Posterior vena cava (tissue), 2 donors: ENCODE measurements around the gene GNB3. TPM values are rescaled to one million over a fixed set of nuclear protein-coding genes. Genes with fewer than 3 reads are reported as not detected.

ENCODE experiments used
- DNase-seq: peaks from one replicate; pipeline ENCODE4 v3.0.0-alpha.2; 2020; ENCODE audit warnings: low spot score
- intact Hi-C, 2 donors: fragments of 100-400 bp; cut with DNase I; formaldehyde crosslinking; loops; one replicate each; pipeline versions ENCODE4 v1.14.1 to v1.14.2; 2022 to 2023
- total RNA-seq, 2 donors: library from RNA; stranded (reverse); fragmentation: NEBNext Ultra II Directional; extraction: Animal tissue kit (Norgen Biotek cat#: 25700); gene quantifications; one replicate each; pipeline ENCODE4 v1.2.1, GENCODE V29; 2021
- donor health status: DM: yes; HTN: yes; CAD: no.
- donor health status: DM: yes; HTN: yes; CAD: no.

The GNB3 gene
- total RNA-seq, 2 donors from 2014 or later: 3.6 to 4.0 TPM

DNA sequence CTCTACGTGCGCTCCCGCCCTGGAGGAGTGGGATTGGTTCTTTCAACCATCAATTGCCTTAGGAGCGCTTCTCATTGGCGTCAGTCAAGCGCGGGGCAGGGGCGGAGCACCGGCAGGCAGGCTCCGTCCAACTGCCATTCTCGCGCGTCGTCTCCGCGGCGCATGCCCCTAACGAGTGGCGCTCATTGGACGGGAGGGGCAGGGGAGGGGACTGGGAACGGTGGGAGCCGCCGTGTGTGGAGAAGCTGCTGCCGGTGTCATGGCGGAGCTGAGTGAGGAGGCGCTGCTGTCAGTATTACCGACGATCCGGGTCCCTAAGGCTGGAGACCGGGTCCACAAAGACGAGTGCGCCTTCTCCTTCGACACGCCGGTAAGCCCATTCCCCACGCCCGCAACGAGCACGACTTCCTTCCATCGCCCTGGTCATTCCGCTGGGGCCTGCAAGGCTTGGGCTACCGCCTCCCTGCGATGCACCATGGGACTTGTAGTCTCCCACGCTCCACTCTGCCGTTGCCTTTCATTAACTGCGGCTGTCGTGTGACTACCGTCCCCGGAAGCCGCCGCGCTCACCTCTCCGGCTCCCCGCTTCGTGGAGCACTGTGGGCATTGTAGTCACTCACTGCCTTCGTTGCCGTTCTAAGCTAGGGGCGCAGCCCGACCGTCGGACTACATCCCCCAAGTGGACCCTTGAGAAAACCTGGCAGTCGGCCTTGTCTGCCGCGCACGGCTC lies 11.4 kb downstream of the GNB3 start, which contains the start of gene USP5:
TSS of gene USP5 (plus strand) at position 230 of the 730 bp plus-strand sequence. CDS start at position 260, 30 bp downstream.
- peak; percentile 100 for DNase-seq
- intact Hi-C loops: no loop called here

- no peak for DNase-seq
- intact Hi-C loops: no loop called here
Measured at GRCh38 chr12:6852651-6853354, 12.1 kb downstream of the GNB3 start.

- no peak for DNase-seq
- intact Hi-C loops: no loop called here
Measured at GRCh38 chr12:6853626-6854025, 12.9 kb downstream of the GNB3 start.

GRCh38 chr12:6854036-6854435 lies 13.3 kb downstream of the GNB3 start:
- intact Hi-C loops: no loop called here
- DNase-seq: no peak

DNA sequence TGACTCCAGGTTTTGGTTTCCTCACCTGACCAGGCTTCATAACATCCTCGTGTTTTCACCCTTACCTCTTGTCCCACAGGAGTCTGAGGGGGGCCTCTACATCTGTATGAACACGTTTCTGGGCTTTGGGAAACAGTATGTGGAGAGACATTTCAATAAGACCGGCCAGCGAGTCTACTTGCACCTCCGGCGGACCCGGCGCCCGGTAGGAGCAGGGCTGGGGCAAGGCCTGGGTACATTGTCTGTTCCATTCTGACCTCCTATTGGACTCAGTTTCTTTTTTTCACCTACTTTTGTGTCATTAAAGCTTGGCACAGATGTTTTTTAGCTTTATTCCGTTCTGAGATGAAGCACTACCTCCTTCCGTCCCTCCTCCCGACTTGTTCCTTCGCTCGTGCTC lies 14.6 kb downstream of the GNB3 start:
- intact Hi-C loops: no loop called here
- no peak for DNase-seq

DNA sequence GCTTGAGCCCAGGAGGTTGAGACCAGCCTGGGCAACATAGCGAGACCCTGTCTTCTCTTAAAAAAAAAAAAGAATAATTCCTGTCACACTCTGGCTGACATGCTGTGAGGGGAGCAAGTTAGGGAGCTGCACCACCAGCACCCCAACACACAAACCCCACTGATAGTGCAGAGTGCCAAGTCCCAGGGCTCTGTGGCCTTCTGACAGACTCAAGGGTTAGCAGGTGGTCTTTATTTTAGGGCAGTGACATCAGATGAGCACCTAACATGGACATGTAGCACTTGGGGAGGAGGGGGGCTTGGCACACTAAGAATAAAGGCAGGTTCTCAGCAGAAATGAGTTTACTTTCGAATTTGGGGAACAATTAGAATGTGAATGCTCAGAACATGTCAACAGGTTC lies 18.1 kb downstream of the GNB3 start:
- intact Hi-C loops: no loop called here
- no peak for DNase-seq

GRCh38 chr12:6860116-6860515 lies 19.4 kb downstream of the GNB3 start:
- intact Hi-C loops: no loop called here
- DNase-seq: no peak

GRCh38 chr12:6860942-6861341 lies 20.2 kb downstream of the GNB3 start:
- intact Hi-C loops: no loop called here
- DNase-seq: peak; percentile 62

- intact Hi-C loops: no loop called here
- peak; percentile 38 for DNase-seq
Measured at GRCh38 chr12:6861391-6861790, 20.7 kb downstream of the GNB3 start.

DNA sequence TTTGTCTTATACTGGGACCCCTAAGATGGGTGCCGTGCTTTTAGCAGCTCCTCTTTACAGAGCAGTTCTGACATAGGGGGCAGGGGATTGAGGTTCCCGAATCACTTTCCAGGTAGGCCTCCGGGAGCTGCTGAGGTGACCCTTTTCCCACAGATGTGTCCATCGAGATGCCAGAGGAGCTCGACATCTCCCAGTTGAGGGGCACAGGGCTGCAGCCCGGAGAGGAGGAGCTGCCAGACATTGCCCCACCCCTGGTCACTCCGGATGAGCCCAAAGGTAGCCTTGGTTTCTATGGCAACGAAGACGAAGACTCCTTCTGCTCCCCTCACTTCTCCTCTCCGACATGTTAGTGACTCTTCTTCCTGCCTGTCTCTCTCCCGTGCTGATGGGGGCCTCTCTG lies 22.3 kb downstream of the GNB3 start:
- peak; percentile 64 for DNase-seq
- intact Hi-C loops: no loop called here

DNA sequence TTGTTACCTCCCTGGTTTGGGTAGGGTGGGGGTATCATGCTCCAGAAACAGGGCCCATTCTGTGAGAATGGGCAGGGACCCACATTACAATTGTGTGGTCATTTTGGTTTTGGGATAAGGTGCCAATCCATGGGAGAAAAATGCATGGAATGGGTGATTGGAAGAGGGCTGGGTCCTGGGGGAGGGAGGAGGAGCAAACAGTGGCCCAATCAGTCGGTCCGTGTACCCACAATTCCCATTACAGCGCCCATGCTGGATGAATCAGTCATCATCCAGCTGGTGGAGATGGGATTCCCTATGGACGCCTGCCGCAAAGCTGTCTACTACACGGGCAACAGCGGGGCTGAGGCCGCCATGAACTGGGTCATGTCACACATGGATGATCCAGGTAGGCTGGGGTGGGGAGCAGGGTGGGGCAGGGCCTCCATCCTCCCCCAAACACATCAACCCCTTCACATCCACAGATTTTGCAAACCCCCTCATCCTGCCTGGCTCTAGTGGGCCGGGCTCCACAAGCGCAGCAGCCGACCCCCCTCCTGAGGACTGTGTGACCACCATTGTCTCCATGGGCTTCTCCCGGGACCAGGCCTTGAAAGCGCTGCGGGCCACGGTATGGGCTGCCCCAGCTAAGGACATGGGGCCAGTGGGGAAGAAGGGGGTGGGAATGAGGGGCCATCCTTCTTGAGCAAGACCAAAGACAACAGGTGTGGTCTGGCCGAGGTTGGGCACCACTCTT lies 23.0 kb downstream of the GNB3 start:
- DNase-seq: peak; percentile 72
- intact Hi-C loops: no loop called here

- intact Hi-C loops: loop anchor here in 1 of 2 donors (5.0 kb wide), 1 partner anchor 62 kb away; the partner anchor contains the start of gene ATN1
Measured at GRCh38 chr12:6865307-6865706, 24.6 kb downstream of the GNB3 start.

DNA sequence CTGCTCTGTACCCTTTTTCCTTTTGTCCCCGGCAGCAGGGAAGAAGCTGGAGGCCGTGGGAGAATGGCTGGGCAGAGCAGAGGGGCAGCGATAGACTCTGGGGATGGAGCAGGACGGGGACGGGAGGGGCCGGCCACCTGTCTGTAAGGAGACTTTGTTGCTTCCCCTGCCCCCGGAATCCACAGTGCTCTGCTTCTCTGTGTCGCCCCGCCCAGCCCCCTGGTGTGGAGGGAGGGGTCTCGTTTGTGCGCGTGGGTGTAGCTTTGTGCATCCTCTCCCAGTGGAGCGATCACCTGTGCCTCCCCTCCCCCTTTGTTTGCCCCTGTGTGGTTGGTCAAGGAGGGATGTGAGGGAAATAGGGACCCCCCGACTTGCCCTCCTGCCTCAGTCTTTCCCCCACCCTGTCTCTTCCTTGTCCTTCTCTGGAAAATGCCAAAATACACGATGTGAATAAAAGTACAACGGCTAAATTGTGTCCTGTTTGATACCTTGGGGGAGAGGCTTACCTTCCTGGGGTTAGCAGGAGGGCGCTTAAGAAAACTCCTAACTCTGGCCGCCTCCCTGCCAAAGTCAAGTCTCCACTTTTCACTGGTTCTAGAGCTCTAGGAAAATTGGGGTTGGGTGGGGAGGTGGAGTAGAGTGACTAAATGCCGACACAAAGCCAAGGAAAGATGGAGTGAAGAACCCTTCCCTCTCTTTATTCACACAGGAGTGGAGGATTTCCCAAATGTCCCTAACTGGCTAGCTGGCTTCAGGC lies 25.6 kb downstream of the GNB3 start:
- intact Hi-C loops: loop anchor here in 1 of 2 donors (5.0 kb wide), 1 partner anchor 61 kb away; the partner anchor contains the start of gene ATN1
- DNase-seq: peak; percentile 80

More at GRCh38 chr12:6865307-6865706, 24.6 kb downstream of the GNB3 start:
- DNase-seq: peak; percentile 47

DNA sequence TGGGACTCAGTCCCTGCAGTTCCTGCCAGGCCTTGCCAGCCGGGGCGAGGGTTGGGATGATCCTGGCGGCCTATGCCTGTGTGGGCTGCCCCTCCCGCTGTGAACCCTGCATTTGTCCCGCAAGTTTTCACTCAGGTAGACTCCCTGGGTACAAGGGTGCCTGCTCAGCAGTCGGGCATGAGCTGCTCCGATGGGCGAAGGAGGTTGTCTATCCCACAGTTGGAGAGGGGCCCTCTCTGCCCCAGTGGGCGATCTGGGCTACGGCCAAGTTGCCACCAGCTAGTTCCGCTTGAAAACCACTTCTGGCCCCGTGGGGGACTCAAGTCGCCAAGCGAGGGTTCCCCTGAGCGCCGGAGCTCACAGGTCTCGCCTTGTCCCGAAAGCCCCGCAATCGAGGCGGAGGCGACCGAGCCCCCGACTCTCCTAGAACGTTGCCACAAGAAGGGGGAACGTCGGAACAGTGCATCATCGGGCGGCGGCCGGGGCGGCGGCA lies 26.2 kb downstream of the GNB3 start:
- no peak for DNase-seq
- intact Hi-C loops: loop anchor here in 1 of 2 donors (5.0 kb wide), 1 partner anchor 60 kb away; the partner anchor contains the start of gene ATN1

DNA sequence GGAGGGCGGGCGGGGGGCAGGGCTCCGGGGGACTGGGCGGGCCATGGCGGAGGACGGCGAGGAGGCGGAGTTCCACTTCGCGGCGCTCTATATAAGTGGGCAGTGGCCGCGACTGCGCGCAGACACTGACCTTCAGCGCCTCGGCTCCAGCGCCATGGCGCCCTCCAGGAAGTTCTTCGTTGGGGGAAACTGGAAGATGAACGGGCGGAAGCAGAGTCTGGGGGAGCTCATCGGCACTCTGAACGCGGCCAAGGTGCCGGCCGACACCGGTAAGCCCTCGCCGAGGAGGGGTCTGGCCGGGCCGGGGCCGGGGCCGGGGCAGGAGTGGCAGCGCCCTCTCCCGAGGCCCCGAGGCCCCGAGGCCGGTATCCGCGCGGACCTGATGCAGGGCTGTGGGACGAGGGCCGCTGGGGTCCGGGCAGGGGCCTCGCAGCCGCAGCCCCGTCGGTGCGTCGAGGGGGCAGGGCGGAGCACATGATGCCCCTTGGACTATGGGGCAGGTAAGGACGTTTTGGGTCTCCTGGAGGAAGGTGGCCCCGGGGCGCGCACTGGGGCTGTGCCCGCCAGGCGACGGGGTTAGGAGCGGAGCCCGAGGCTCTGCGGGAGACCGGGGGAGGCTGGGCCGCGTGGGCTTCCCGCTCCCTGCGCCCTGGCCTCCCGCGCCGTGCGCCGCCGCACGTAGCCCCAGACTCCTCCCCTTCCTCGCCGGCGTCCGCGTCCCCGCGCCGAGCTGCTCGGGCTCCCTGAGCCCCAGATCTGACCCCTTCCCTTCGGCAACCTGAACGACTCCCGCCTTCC lies 26.9 kb downstream of the GNB3 start, which contains the start of gene TPI1:
TSS of gene TPI1 (plus strand) at position 119 of the 798 bp plus-strand sequence. CDS start at position 155, 36 bp downstream.
- peak; percentile 95 for DNase-seq
- intact Hi-C loops: loop anchor here in 1 of 2 donors (5.0 kb wide), 1 partner anchor 60 kb away; the partner anchor contains the start of gene ATN1

GRCh38 chr12:6868211-6869048 lies 27.7 kb downstream of the GNB3 start:
- intact Hi-C loops: loop anchor here in 1 of 2 donors (5.0 kb wide), 1 partner anchor 59 kb away; the partner anchor contains the start of gene ATN1
- DNase-seq: peak; percentile 73
